Caco-2 (cell line): ENCODE data around the gene UCN2. TPM values are rescaled to one million over a fixed set of nuclear protein-coding genes. Genes with fewer than 3 reads are reported as not detected.

Source experiments
- BruUV-seq: library from RNA; stranded (reverse); fragments of 400-500 nt; replicated peaks from 2 replicates; lab custom pipeline; 2021; lab: Mats Ljungman, UMichigan
- CTCF ChIA-PET: fragments of 300-600 bp; sonication (Branson Sonifier 250); formaldehyde crosslinking; loops from one replicate; lab custom pipeline; 2022; ENCODE audit warnings: antibody characterized with exemption; lab: Charles Lee
- POLR2A ChIA-PET: fragments of 300-600 bp; sonication (Branson Sonifier 250); formaldehyde crosslinking; loops from one replicate; lab custom pipeline; 2022; ENCODE audit warnings: antibody characterized with exemption; lab: Charles Lee
- DNase-seq, 2 experiments: peaks; one replicate each; pipeline versions ENCODE4 v3.0.0 to v3.0.0-alpha.2; 2020 to 2022
- H3K27me3 ChIP-seq: replicated peaks from 2 replicates; pipeline ENCODE4 v1.6.0; 2011; ENCODE audit warnings: low read length; ENCODE audit not compliant: control insufficient read depth, insufficient read depth
- H3K36me3 ChIP-seq: 2 replicates; pipeline ENCODE4 v1.5.1; 2011; ENCODE audit warnings: low read length; ENCODE audit not compliant: control insufficient read depth, insufficient read depth
- H3K4me1 ChIP-seq: fragments of 250-450 bp; sonication (Bioruptor Pico); 2 replicates; pipeline ENCODE4 v1.5.1; 2020; ENCODE audit warnings: mild to moderate bottlenecking
- H3K4me3 ChIP-seq: 2 replicates; pipeline ENCODE4 v1.5.1; 2011; ENCODE audit warnings: low read depth, mild to moderate bottlenecking, control low read depth, low read length
- H3K9me3 ChIP-seq: fragments of 250-450 bp; sonication (Bioruptor Pico); 2 replicates; pipeline ENCODE4 v1.5.1; 2020; ENCODE audit warnings: mild to moderate bottlenecking, moderate library complexity
- H3K27ac Mint-ChIP-seq: one replicate; pipeline ENCODE4 v1.8.0; 2022; ENCODE audit warnings: mixed read lengths; ENCODE audit not compliant: unreplicated experiment
- H3K27me3 Mint-ChIP-seq: one replicate; pipeline ENCODE4 v1.8.0; 2022; ENCODE audit warnings: mixed read lengths; ENCODE audit not compliant: insufficient read depth, unreplicated experiment
- H3K36me3 Mint-ChIP-seq: one replicate; pipeline ENCODE4 v1.8.0; 2022; ENCODE audit warnings: mild to moderate bottlenecking, mixed read lengths; ENCODE audit not compliant: insufficient read depth, unreplicated experiment
- H3K4me1 Mint-ChIP-seq: one replicate; pipeline ENCODE4 v1.8.0; 2022; ENCODE audit warnings: low read depth, mixed read lengths; ENCODE audit not compliant: unreplicated experiment
- H3K4me3 Mint-ChIP-seq: one replicate; pipeline ENCODE4 v1.8.0; 2022; ENCODE audit warnings: mild to moderate bottlenecking, moderate library complexity, mixed read lengths; ENCODE audit not compliant: unreplicated experiment
- H3K9me3 Mint-ChIP-seq: one replicate; pipeline ENCODE4 v1.8.0; 2022; ENCODE audit warnings: mixed read lengths; ENCODE audit not compliant: unreplicated experiment
- CTCF ChIP-seq, 2 experiments: fragments of 200-600 bp in 1 of 2; IDR thresholded peaks; 1 replicate in 1 of 2; 2 replicates in 1 of 2; pipeline versions ENCODE4 v1.5.1 to v1.8.0; 2011 to 2022; ENCODE audit warnings: antibody characterized with exemption in 1 of 2, control low read depth in 1 of 2, inconsistent platforms in 1 of 2, low read depth in 1 of 2, low read length in 1 of 2, mild to moderate bottlenecking in 1 of 2, moderate library complexity in 1 of 2; ENCODE audit not compliant: insufficient read depth in 1 of 2, severe bottlenecking in 1 of 2, unreplicated experiment in 1 of 2
- intact Hi-C: fragments of 100-400 bp; cut with micrococcal nuclease; formaldehyde crosslinking; loops from one replicate; pipeline ENCODE4 v1.10.0; 2022; ENCODE audit not compliant: unreplicated experiment
- total RNA-seq: library from RNA; stranded (reverse); gene quantifications from 2 replicates; pipeline ENCODE4 v1.2.3, GENCODE V29; 2022

UCN2 gene
- total RNA-seq, 1 experiment from 2014 or later, result 0.54 TPM

DNA sequence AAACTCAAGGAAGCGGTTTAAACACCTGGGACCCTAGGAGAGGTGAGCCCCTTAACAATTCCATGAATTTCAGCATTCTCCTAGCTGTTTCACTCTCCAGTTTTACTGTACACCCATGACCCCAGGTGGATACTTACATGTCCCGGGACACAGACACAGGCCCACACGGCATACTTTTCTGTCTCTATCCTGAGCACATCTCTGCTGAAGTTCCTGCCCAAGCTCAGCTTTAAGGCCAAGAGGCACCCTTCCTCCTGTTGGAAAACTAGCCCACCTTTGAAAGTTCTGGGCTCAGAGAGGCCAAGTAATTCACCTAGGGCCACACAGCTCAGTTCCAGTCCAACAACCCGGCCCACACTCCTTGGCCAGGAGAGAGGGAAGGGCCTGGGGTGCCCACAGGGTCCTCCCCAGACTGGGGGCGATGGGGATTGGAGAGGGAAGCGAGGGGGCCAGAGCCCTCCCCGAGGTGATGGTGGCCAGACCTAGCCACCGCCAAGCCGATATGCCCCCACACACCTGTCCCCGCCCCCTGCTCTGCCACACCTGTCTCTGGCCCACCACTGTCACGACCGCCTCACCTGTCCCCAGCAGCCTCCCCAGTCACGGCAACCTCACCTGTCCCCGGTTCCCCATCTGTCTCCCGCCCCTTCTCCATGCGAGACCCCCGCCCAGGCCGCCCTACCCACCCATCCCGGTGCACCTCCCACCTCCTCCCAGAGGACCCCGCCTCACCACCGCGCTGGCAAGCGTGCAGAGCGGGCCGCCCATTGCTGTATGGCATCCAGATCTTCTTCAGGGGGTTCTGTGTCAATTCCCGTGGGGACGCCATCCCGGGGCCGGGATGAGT is 7.4 kb downstream of the UCN2 start:
- TF ChIP-seq CTCF (IDR thresholded peaks at IDR 0.05; ENCODE audit: insufficient read depth in 1 of 2, low read depth in 1 of 2, low read length in 1 of 2, severe bottlenecking in 1 of 2, unreplicated experiment in 1 of 2), result no peak
- Mint-ChIP-seq H3K4me1 (peaks cover 22% of the 10 kb centered on the region), H3K4me3 (peak overlapping the region; percentile 81), H3K9me3 (no peaks in the 10 kb centered on the region), H3K36me3 (peaks cover 8% of the 10 kb centered on the region), H3K27ac (no peak overlapping the region), H3K27me3 (no peaks in the 10 kb centered on the region)
- peaks cover 32% of the 10 kb centered on the region for H3K4me1 ChIP-seq
- no peaks in the 10 kb centered on the region for H3K9me3 ChIP-seq
- ChIA-PET CTCF (interaction anchor here (0.6 to 2.3 kb wide), 11 partner anchors 7 to 371 kb away, joined by 3 to 23 read pairs (median 4); partner anchors contain the start of genes ARIH2, ATRIP, CCDC51 and CDC25A), POLR2A (interaction anchor here (0.6 to 1.5 kb wide), 6 partner anchors 83 to 472 kb away, joined by 4 to 9 read pairs (median 5); partner anchors contain the start of genes ATRIP, CCDC51 and CELSR3)
- no peaks in the 10 kb centered on the region for H3K27me3 ChIP-seq
- BruUV-seq, result no TSS peak
- peak overlapping the region; percentile 62 for H3K4me3 ChIP-seq
- DNase-seq, result peak in 1 of 2 experiments; percentile 15
- H3K36me3 ChIP-seq, result no peaks in the 10 kb centered on the region
- intact Hi-C loops, result loop anchor here (2.0 to 5.0 kb wide), 4 partner anchors 53 to 369 kb away; partner anchors contain the start of genes ATRIP, CDC25A, CELSR3 and UQCRC1

GRCh38 chr3:48555231-48555948 is 8.2 kb downstream of the UCN2 start:
- Mint-ChIP-seq H3K27me3 (no peaks in the 10 kb centered on the region), H3K4me3 (peak overlapping the region; percentile 81), H3K9me3 (no peaks in the 10 kb centered on the region), H3K36me3 (peaks cover 8% of the 10 kb centered on the region), H3K4me1 (peaks cover 22% of the 10 kb centered on the region), H3K27ac (peak overlapping the region; percentile 64)
- H3K4me1 ChIP-seq, result peaks cover 32% of the 10 kb centered on the region
- ChIA-PET CTCF (interaction anchor here (2.3 kb wide), 1 partner anchor 82 kb away, joined by 23 read pairs; no protein-coding TSS in a partner anchor), POLR2A (no interaction called here)
- H3K4me3 ChIP-seq, result peak overlapping the region; percentile 62
- peak in 1 of 2 experiments; percentile 22 for DNase-seq
- no peaks in the 10 kb centered on the region for H3K27me3 ChIP-seq
- TF ChIP-seq CTCF (IDR thresholded peaks at IDR 0.05; ENCODE audit: insufficient read depth in 1 of 2, low read depth in 1 of 2, low read length in 1 of 2, severe bottlenecking in 1 of 2, unreplicated experiment in 1 of 2), result no peak
- intact Hi-C loops, result loop anchor here (5.0 kb wide), 2 partner anchors 107 to 368 kb away; partner anchors contain the start of genes CDC25A and CELSR3
- no peaks in the 10 kb centered on the region for H3K9me3 ChIP-seq
- TSS peak; percentile 37 for BruUV-seq
- no peaks in the 10 kb centered on the region for H3K36me3 ChIP-seq
